IMR-90 (cell line): Measurements from ENCODE around the gene PXYLP1. TPM values are rescaled to one million over a fixed set of nuclear protein-coding genes. Genes with fewer than 3 reads are reported as not detected.

Source experiments
- ATAC-seq: fragments of 200-7000 bp; cut with Tn5 transposase; 2 replicates; pipeline ENCODE4 v1.9.1; 2020; ENCODE audit warnings: low read depth, mild to moderate bottlenecking, moderate library complexity
- BruUV-seq: library from RNA; stranded (reverse); fragments of 400-500 nt; replicated peaks from 2 replicates; lab custom pipeline; 2021; lab: Mats Ljungman, UMichigan
- CTCF ChIA-PET: fragments of 300-600 bp; formaldehyde crosslinking; extraction: SDS; loops from one replicate; lab custom pipeline; 2021; ENCODE audit warnings: antibody characterized with exemption; lab: Yijun Ruan, JAX
- POLR2A ChIA-PET: fragments of 300-600 bp; sonication (Branson Sonifier 250); formaldehyde crosslinking; loops from one replicate; lab custom pipeline; 2022; ENCODE audit warnings: antibody characterized with exemption; ENCODE audit not compliant: unreplicated experiment; lab: Charles Lee
- DNase-seq: peaks from one replicate; pipeline ENCODE4 v3.0.0; 2013
- H2AFZ ChIP-seq: replicated peaks from 2 replicates; pipeline ENCODE3; 2013; ENCODE audit warnings: low read length, mild to moderate bottlenecking; ENCODE audit not compliant: poor library complexity
- H2AK5ac ChIP-seq: 2 replicates; pipeline ENCODE4 v1.6.1; 2013; ENCODE audit warnings: low read depth, low read length, inconsistent platforms
- H2AK9ac ChIP-seq: replicated peaks from 2 replicates; pipeline ENCODE3; 2013; ENCODE audit warnings: mild to moderate bottlenecking, low read depth, low read length, moderate library complexity; ENCODE audit not compliant: poor library complexity
- H2BK120ac ChIP-seq: 2 replicates; pipeline ENCODE4 v1.6.1; 2013; ENCODE audit warnings: low read depth, low read length, inconsistent platforms
- H2BK15ac ChIP-seq: 3 replicates; pipeline ENCODE4 v1.6.1; 2013; ENCODE audit warnings: low read depth, low read length, inconsistent platforms
- H2BK20ac ChIP-seq: 2 replicates; pipeline ENCODE4 v1.6.1; 2013; ENCODE audit warnings: low read depth, mild to moderate bottlenecking, inconsistent platforms, low read length, moderate library complexity
- H2BK5ac ChIP-seq: 2 replicates; pipeline ENCODE4 v1.6.1; 2013; ENCODE audit warnings: mild to moderate bottlenecking, low read depth, low read length, inconsistent platforms; ENCODE audit not compliant: poor library complexity, severe bottlenecking
- H3K14ac ChIP-seq: replicated peaks from 2 replicates; pipeline ENCODE4 v1.6.1; 2013; ENCODE audit warnings: low read depth, low read length, inconsistent platforms
- H3K18ac ChIP-seq: 2 replicates; pipeline ENCODE4 v1.6.1; 2013; ENCODE audit warnings: low read depth, low read length, control low read depth
- H3K23ac ChIP-seq: 2 replicates; pipeline ENCODE4 v1.6.1; 2013; ENCODE audit warnings: low read depth, low read length, inconsistent platforms
- H3K27ac ChIP-seq: 2 replicates; pipeline ENCODE4 v1.5.1; 2013; ENCODE audit warnings: mild to moderate bottlenecking, control low read depth, low read length; ENCODE audit not compliant: insufficient read depth
- H3K27me3 ChIP-seq: 2 replicates; pipeline ENCODE4 v1.6.1; 2013; ENCODE audit warnings: low read length; ENCODE audit not compliant: control insufficient read depth, insufficient read depth
- H3K36me3 ChIP-seq: 2 replicates; pipeline ENCODE4 v1.6.1; 2013; ENCODE audit warnings: low read length, mixed read lengths; ENCODE audit not compliant: control insufficient read depth, insufficient read depth
- H3K4ac ChIP-seq: 2 replicates; pipeline ENCODE4 v1.6.1; 2013; ENCODE audit warnings: low read depth, low read length, inconsistent platforms
- H3K4me1 ChIP-seq: 2 replicates; pipeline ENCODE4 v1.6.1; 2013; ENCODE audit warnings: low read length, mixed read lengths; ENCODE audit not compliant: control insufficient read depth, insufficient read depth
- H3K4me2 ChIP-seq: 2 replicates; pipeline ENCODE4 v1.6.1; 2013; ENCODE audit warnings: low read depth, mild to moderate bottlenecking, control low read depth, low read length, moderate library complexity
- H3K4me3 ChIP-seq: 2 replicates; pipeline ENCODE4 v1.5.1; 2013; ENCODE audit warnings: low read depth, mild to moderate bottlenecking, control low read depth, low read length, moderate library complexity; ENCODE audit not compliant: insufficient read depth
- H3K56ac ChIP-seq: 2 replicates; pipeline ENCODE4 v1.6.1; 2013; ENCODE audit warnings: low read length, inconsistent platforms; ENCODE audit not compliant: insufficient read depth; ENCODE audit errors: extremely low read depth
- H3K79me1 ChIP-seq, 2 experiments: 2 replicates each; pipeline ENCODE4 v1.6.1; 2013; ENCODE audit warnings: low read length in 2 of 2, inconsistent platforms in 1 of 2, low read depth in 1 of 2
- H3K9ac ChIP-seq: 2 replicates; pipeline ENCODE4 v1.6.1; 2013; ENCODE audit warnings: low read depth, low read length, control low read depth
- H3K9me1 ChIP-seq: 2 replicates; pipeline ENCODE4 v1.6.1; 2013; ENCODE audit warnings: low read length, inconsistent platforms; ENCODE audit not compliant: insufficient read depth
- H3K9me3 ChIP-seq: 2 replicates; pipeline ENCODE4 v1.6.1; 2013; ENCODE audit warnings: low read length; ENCODE audit not compliant: control insufficient read depth, insufficient read depth
- H4K20me1 ChIP-seq: 2 replicates; pipeline ENCODE4 v1.6.1; 2013; ENCODE audit warnings: low read length, inconsistent platforms; ENCODE audit not compliant: insufficient read depth
- H4K5ac ChIP-seq: 2 replicates; pipeline ENCODE4 v1.6.1; 2013; ENCODE audit warnings: mild to moderate bottlenecking, low read depth, low read length, control low read depth
- H4K8ac ChIP-seq, 2 experiments: 2 replicates each; pipeline ENCODE4 v1.6.1; 2013; ENCODE audit warnings: low read depth in 2 of 2, low read length in 2 of 2, control low read depth in 1 of 2, inconsistent platforms in 1 of 2
- H4K91ac ChIP-seq: 2 replicates; pipeline ENCODE4 v1.6.1; 2013; ENCODE audit warnings: low read depth, low read length, inconsistent platforms; ENCODE audit not compliant: insufficient read depth
- POLR2A ChIP-seq: IDR thresholded peaks from 2 replicates; pipeline ENCODE4 v1.6.1; 2012; ENCODE audit warnings: mild to moderate bottlenecking, low read depth, low read length
- RFX5 ChIP-seq: IDR thresholded peaks from 2 replicates; pipeline ENCODE4 v1.8.0; 2012; ENCODE audit warnings: low read depth, mild to moderate bottlenecking, low read length, moderate library complexity
- WGBS, 2 experiments: methylation state at CpG; one replicate each; pipeline versions ENCODE4 v1.1.5 to v1.1.7; 2013; ENCODE audit warnings: missing lambda C conversion rate in 2 of 2; ENCODE audit not compliant: insufficient read length in 1 of 2; ENCODE audit errors: extremely low coverage in 2 of 2; 5-methylcytosine and 5-hydroxymethylcytosine counted together
- dilution Hi-C: fragments of 300-500 bp; cut with HindIII; formaldehyde crosslinking; loops from one replicate; pipeline ENCODE4 v1.14.3; 2018; ENCODE audit warnings: low sequenced_read_pairs; ENCODE audit not compliant: unreplicated experiment
- in situ Hi-C: fragments of 300-500 bp; cut with MboI; formaldehyde crosslinking; loops from 3 replicates; pipeline ENCODE4 v1.14.3; 2019; ENCODE audit warnings: low sequenced_read_pairs, inconsistent platforms, mixed read lengths
- intact Hi-C: fragments of 100-400 bp; cut with micrococcal nuclease; formaldehyde crosslinking; loops from 2 replicates; pipeline ENCODE4 v1.10.0; 2022
- polyA plus RNA-seq, 3 experiments: library from polyadenylated mRNA; depleted of rRNA; stranded (reverse); fragments of >200 nt; gene quantifications; 2 replicates each; pipeline ENCODE4 v1.2.3, GENCODE V29; 2012; ENCODE audit warnings: low replicate concordance in 1 of 3
- total RNA-seq: library from RNA; depleted of rRNA; stranded (reverse); fragments of >200 nt; gene quantifications from 2 replicates; pipeline ENCODE4 v1.2.3, GENCODE V29; 2012

Gene PXYLP1
- total and polyA plus RNA-seq, 2 of the 4 experiments (the other 2 are of a cell fraction), result 11.7 to 15.6 TPM

DNA sequence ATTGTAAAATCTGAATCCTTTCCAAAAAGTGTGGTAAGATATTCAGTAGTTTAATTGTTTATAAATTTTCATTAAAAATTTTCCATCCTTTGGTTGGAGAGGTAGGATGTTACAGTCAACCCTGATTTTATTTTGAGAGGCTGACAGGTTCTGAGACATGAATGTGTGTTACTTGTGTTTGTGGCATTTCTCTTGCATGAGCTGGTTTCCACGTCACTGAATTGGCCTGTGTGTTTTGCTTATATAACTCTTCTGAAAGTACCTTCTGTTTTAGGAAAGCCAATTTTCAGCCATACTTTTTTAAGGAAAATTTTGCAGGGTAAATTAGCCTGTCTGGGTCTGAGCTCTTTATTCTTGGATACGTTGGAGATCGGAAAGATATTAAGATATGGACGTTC is 30.7 kb downstream of the PXYLP1 start:
- no peak overlapping the region for H4K5ac ChIP-seq
- no peak overlapping the region for H4K8ac ChIP-seq
- H2BK15ac ChIP-seq, result no peak overlapping the region
- in situ Hi-C loops (no loop called here), dilution Hi-C loops (no loop called here), intact Hi-C loops (no loop called here)
- no peak overlapping the region for H3K4ac ChIP-seq
- no peaks in the 10 kb centered on the region for H3K36me3 ChIP-seq
- no peak overlapping the region for H2BK20ac ChIP-seq
- H3K27me3 ChIP-seq, result no peaks in the 10 kb centered on the region
- H2BK120ac ChIP-seq, result no peak overlapping the region
- no peaks in the 10 kb centered on the region for H4K20me1 ChIP-seq
- no peak overlapping the region for H3K23ac ChIP-seq
- no TSS peak for BruUV-seq
- H3K4me3 ChIP-seq, result no peak overlapping the region
- no peak overlapping the region for H3K14ac ChIP-seq
- peaks cover 5% of the 10 kb centered on the region for H3K4me1 ChIP-seq
- no peak overlapping the region for H3K9ac ChIP-seq
- no peak overlapping the region for H4K91ac ChIP-seq
- H3K4me2 ChIP-seq, result no peak overlapping the region
- H2AK5ac ChIP-seq, result no peak overlapping the region
- H3K56ac ChIP-seq, result no peak overlapping the region
- peaks cover 3% of the 10 kb centered on the region; the same call in 1 of the 2 replicates for H3K9me1 ChIP-seq
- TF ChIP-seq RFX5 (0 out of 2 replicates have a peak, but pooled peaks have one; percentile 32), POLR2A (no peak)
- no peaks in the 10 kb centered on the region for H3K9me3 ChIP-seq
- ChIA-PET CTCF (interaction anchor here (0.6 to 1.0 kb wide), 4 partner anchors 9 to 180 kb away, joined by 3 to 5 read pairs (median 4); partner anchors contain the start of gene PXYLP1), POLR2A (no interaction called here)
- no peak overlapping the region for H2AK9ac ChIP-seq
- DNase-seq, result peak; percentile 94
- no peak overlapping the region for H3K18ac ChIP-seq
- H3K27ac ChIP-seq, result no peak overlapping the region
- 100% methylated on average over 1 of the region's 4 CpGs; no CpG with 5 or more reads in 1 of the 2 experiments for WGBS, 2 experiments
- peak; percentile 89 for ATAC-seq
- peak overlapping the region; percentile 13 for H2BK5ac ChIP-seq
- no peak overlapping the region for H2AFZ ChIP-seq
- H3K79me1 ChIP-seq, result no peaks in the 10 kb centered on the region
